SK-N-SH (cell line): ENCODE measurements around the gene ASIC4. TPM values are rescaled to one million over a fixed set of nuclear protein-coding genes. Genes with fewer than 3 reads are reported as not detected.

Experiments
- CTCF ChIA-PET: fragments of 300-600, 350-600 bp; formaldehyde crosslinking; extraction: SDS; loops from one replicate; lab custom pipeline; 2021; lab: Yijun Ruan, JAX
- POLR2A ChIA-PET: fragments of 350-600 bp; sonication (Branson Sonifier 250); formaldehyde crosslinking; extraction: SDS; loops from one replicate; lab custom pipeline; 2020; ENCODE audit warnings: antibody characterized with exemption, inconsistent platforms; lab: Yijun Ruan, JAX
- DNase-seq: peaks from one replicate; pipeline ENCODE4 v3.0.0; 2012
- H2AFZ ChIP-seq: fragments of 200-600 bp; sonication (generic); 2 replicates; pipeline ENCODE4 v1.8.1; 2016; ENCODE audit warnings: antibody characterized with exemption, mild to moderate bottlenecking, low read depth
- H3F3A ChIP-seq: fragments of 200-600 bp; sonication (generic); replicated peaks from 2 replicates; pipeline ENCODE3; 2016; ENCODE audit warnings: antibody characterized with exemption, mild to moderate bottlenecking; ENCODE audit not compliant: insufficient read depth
- H3K27ac ChIP-seq, 2 experiments: fragments of 200-500 bp in 1 of 2; fragments of 200-600 bp in 1 of 2; sonication (Bioruptor generic) in 1 of 2; sonication (generic), shearing (Covaris generic) in 1 of 2; 2 replicates each; pipeline versions ENCODE4 v1.5.1 to v1.6.1; 2014 to 2016; ENCODE audit warnings: low read depth in 2 of 2, inconsistent platforms in 1 of 2, low read length in 1 of 2, mild to moderate bottlenecking in 1 of 2, mixed read lengths in 1 of 2
- H3K27me3 ChIP-seq: fragments of 200-600 bp; sonication (generic), shearing (Covaris generic); 2 replicates; pipeline ENCODE4 v1.6.1; 2016; ENCODE audit warnings: mixed run types; ENCODE audit not compliant: insufficient read depth
- H3K36me3 ChIP-seq, 2 experiments: fragments of 200-500 bp in 1 of 2; fragments of 200-600 bp in 1 of 2; sonication (Bioruptor generic) in 1 of 2; sonication (generic) in 1 of 2; replicated peaks in 1 of 2; 2 replicates each; pipeline versions ENCODE3 to v1.5.1; 2014 to 2016; ENCODE audit warnings: low read length in 1 of 2, mild to moderate bottlenecking in 1 of 2; ENCODE audit not compliant: insufficient read depth in 2 of 2, control insufficient read depth in 1 of 2
- H3K4me1 ChIP-seq, 2 experiments: fragments of 200-500 bp in 1 of 2; fragments of 200-600 bp in 1 of 2; sonication (Bioruptor generic) in 1 of 2; sonication (generic), shearing (Covaris generic) in 1 of 2; 2 replicates each; pipeline versions ENCODE4 v1.5.1 to v1.6.1; 2014 to 2016; ENCODE audit warnings: low read depth in 1 of 2, low read length in 1 of 2, mixed run types in 1 of 2; ENCODE audit not compliant: insufficient read depth in 2 of 2, control insufficient read depth in 1 of 2
- H3K4me2 ChIP-seq: fragments of 200-600 bp; sonication (generic), shearing (Covaris generic); 2 replicates; pipeline ENCODE4 v1.6.1; 2017; ENCODE audit warnings: mixed run types
- H3K4me3 ChIP-seq, 2 experiments: fragments of 200-500 bp in 1 of 2; fragments of 200-600 bp in 1 of 2; sonication (Bioruptor generic) in 1 of 2; sonication (generic), shearing (Covaris generic) in 1 of 2; 2 replicates each; pipeline versions ENCODE4 v1.5.1 to v1.8.1; 2014 to 2016; ENCODE audit warnings: low read depth in 2 of 2, inconsistent platforms in 1 of 2, low read length in 1 of 2, mild to moderate bottlenecking in 1 of 2, mixed read lengths in 1 of 2, moderate library complexity in 1 of 2
- H3K79me2 ChIP-seq: fragments of 200-600 bp; sonication (generic); 2 replicates; pipeline ENCODE4 v1.8.1; 2017; ENCODE audit warnings: mild to moderate bottlenecking; ENCODE audit not compliant: insufficient read depth
- H3K9ac ChIP-seq: fragments of 200-600 bp; sonication (generic); 2 replicates; pipeline ENCODE4 v1.6.1; 2017; ENCODE audit warnings: mixed run types
- H3K9me2 ChIP-seq: fragments of 200-600 bp; sonication (generic); 2 replicates; pipeline ENCODE4 v1.6.1; 2017; ENCODE audit warnings: mixed run types
- H3K9me3 ChIP-seq: fragments of 200-600 bp; sonication (generic); 2 replicates; pipeline ENCODE4 v1.6.1; 2017; ENCODE audit warnings: mixed run types, mild to moderate bottlenecking, moderate library complexity
- H4K20me1 ChIP-seq: fragments of 200-600 bp; sonication (generic); 2 replicates; pipeline ENCODE4 v1.6.1; 2017; ENCODE audit warnings: mild to moderate bottlenecking, mixed run types; ENCODE audit not compliant: insufficient read depth
- ELF1 ChIP-seq: IDR thresholded peaks from 2 replicates; pipeline ENCODE4 v1.4.0; 2012
- EP300 ChIP-seq, 2 experiments: IDR thresholded peaks; 2 replicates each; pipeline versions ENCODE4 v1.4.0 to v1.6.1; 2012; ENCODE audit warnings: borderline replicate concordance in 1 of 2, low read depth in 1 of 2, low read length in 1 of 2
- FOSL2 ChIP-seq: IDR thresholded peaks from 2 replicates; pipeline ENCODE4 v1.4.0; 2012; ENCODE audit warnings: low read depth, mild to moderate bottlenecking, moderate library complexity, borderline replicate concordance
- FOXM1 ChIP-seq: IDR thresholded peaks from 2 replicates; pipeline ENCODE4 v1.4.0; 2012; ENCODE audit warnings: low read depth, mild to moderate bottlenecking
- JUND ChIP-seq: IDR thresholded peaks from 2 replicates; pipeline ENCODE4 v1.4.0; 2012
- NFIC ChIP-seq: IDR thresholded peaks from 2 replicates; pipeline ENCODE4 v1.4.0; 2012; ENCODE audit warnings: borderline replicate concordance
- RAD21 ChIP-seq: IDR thresholded peaks from 2 replicates; pipeline ENCODE4 v1.6.1; 2012; ENCODE audit warnings: mild to moderate bottlenecking, low read length
- TCF12 ChIP-seq: IDR thresholded peaks from 2 replicates; pipeline ENCODE4 v1.4.0; 2012
- TEAD4 ChIP-seq: IDR thresholded peaks from 2 replicates; pipeline ENCODE4 v1.4.0; 2012; ENCODE audit warnings: mild to moderate bottlenecking, borderline replicate concordance; ENCODE audit not compliant: insufficient read depth
- WGBS: methylation state at CpG from one replicate; pipeline ENCODE4 v1.1.6; 2017; ENCODE audit warnings: low lambda C conversion rate; 5-methylcytosine and 5-hydroxymethylcytosine counted together
- polyA plus RNA-seq, 3 experiments: library from polyadenylated mRNA; depleted of rRNA; stranded (reverse); fragments of >200 nt; gene quantifications; 2 replicates each; pipeline ENCODE4 v1.2.3, GENCODE V29; 2012
- TF ChIP-seq, protein P1 (sequence below): IDR thresholded peaks from 2 replicates; pipeline ENCODE4 v1.6.1; 2012; ENCODE audit warnings: mild to moderate bottlenecking, low read depth, low read length, moderate library complexity
- TF ChIP-seq, protein P2 (sequence below): IDR thresholded peaks from 2 replicates; pipeline ENCODE4 v1.4.0; 2012; ENCODE audit warnings: low read depth
- TF ChIP-seq, protein P3 (sequence below): IDR thresholded peaks from 2 replicates; pipeline ENCODE4 v1.4.0; 2012; ENCODE audit warnings: low read depth, borderline replicate concordance

The ASIC4 gene
- polyA plus RNA-seq, 1 of the 3 experiments (the other 2 are of a cell fraction), result 0.05 TPM

DNA sequence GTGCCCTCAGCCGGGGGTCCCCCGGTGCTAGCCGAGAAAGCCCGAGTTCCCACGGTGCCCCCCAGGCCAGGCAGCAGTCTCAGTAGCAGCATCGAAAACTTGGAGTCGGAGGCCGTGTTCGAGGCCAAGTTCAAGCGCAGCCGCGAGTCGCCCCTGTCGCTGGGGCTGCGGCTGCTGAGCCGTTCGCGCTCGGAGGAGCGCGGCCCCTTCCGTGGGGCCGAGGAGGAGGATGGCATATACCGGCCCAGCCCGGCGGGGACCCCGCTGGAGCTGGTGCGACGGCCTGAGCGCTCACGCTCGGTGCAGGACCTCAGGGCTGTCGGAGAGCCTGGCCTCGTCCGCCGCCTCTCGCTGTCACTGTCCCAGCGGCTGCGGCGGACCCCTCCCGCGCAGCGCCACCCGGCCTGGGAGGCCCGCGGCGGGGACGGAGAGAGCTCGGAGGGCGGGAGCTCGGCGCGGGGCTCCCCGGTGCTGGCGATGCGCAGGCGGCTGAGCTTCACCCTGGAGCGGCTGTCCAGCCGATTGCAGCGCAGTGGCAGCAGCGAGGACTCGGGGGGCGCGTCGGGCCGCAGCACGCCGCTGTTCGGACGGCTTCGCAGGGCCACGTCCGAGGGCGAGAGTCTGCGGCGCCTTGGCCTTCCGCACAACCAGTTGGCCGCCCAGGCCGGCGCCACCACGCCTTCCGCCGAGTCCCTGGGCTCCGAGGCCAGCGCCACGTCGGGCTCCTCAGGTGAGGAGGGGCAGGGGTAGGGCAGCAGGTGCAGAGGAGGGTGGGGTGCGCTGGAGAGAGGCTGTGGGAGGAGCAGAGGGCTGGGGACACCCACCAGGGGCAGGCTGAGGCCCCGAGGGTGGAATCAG, 29.7 kb upstream of the ASIC4 start:
- Histone ChIP-seq H3K27me3 (no peaks in the 10 kb centered on the region), H3F3A (no peaks in the 10 kb centered on the region), H2AFZ (no peak overlapping the region), H4K20me1 (no peaks in the 10 kb centered on the region), H3K4me1 (no peaks in the 10 kb centered on the region), H3K9me2 (no peaks in the 10 kb centered on the region), H3K9me3 (no peaks in the 10 kb centered on the region), H3K27ac (no peak overlapping the region), H3K79me2 (no peaks in the 10 kb centered on the region), H3K4me2 (no peak overlapping the region), H3K36me3 (peaks cover 0 to 57% of the 10 kb centered on the region in 2 experiments), H3K4me3 (no peak overlapping the region), H3K9ac (no peak overlapping the region)
- POLR2A ChIA-PET, result interaction anchor here (2.0 kb wide), 1 partner anchor 14 kb away, joined by 12 read pairs; the partner anchor contains the start of gene GMPPA
- TF ChIP-seq FOXM1 (no peak), EP300 (IDR thresholded peaks at IDR 0.05; ENCODE audit: borderline replicate concordance in 1 of 2, low read depth in 1 of 2, low read length in 1 of 2) (no peak)
- TF ChIP-seq, protein P1, sequence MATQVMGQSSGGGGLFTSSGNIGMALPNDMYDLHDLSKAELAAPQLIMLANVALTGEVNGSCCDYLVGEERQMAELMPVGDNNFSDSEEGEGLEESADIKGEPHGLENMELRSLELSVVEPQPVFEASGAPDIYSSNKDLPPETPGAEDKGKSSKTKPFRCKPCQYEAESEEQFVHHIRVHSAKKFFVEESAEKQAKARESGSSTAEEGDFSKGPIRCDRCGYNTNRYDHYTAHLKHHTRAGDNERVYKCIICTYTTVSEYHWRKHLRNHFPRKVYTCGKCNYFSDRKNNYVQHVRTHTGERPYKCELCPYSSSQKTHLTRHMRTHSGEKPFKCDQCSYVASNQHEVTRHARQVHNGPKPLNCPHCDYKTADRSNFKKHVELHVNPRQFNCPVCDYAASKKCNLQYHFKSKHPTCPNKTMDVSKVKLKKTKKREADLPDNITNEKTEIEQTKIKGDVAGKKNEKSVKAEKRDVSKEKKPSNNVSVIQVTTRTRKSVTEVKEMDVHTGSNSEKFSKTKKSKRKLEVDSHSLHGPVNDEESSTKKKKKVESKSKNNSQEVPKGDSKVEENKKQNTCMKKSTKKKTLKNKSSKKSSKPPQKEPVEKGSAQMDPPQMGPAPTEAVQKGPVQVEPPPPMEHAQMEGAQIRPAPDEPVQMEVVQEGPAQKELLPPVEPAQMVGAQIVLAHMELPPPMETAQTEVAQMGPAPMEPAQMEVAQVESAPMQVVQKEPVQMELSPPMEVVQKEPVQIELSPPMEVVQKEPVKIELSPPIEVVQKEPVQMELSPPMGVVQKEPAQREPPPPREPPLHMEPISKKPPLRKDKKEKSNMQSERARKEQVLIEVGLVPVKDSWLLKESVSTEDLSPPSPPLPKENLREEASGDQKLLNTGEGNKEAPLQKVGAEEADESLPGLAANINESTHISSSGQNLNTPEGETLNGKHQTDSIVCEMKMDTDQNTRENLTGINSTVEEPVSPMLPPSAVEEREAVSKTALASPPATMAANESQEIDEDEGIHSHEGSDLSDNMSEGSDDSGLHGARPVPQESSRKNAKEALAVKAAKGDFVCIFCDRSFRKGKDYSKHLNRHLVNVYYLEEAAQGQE, result no peak
- CTCF ChIA-PET, result interaction anchor here (2.1 to 62.1 kb wide), 3 partner anchors 10 to 30 kb away, joined by 8 to 2824 read pairs (median 2824); partner anchors contain the start of genes ASIC4, CHPF, GMPPA and TMEM198
- 88% methylated on average over 37 of the region's 89 CpGs for WGBS
- no peak for DNase-seq

DNA sequence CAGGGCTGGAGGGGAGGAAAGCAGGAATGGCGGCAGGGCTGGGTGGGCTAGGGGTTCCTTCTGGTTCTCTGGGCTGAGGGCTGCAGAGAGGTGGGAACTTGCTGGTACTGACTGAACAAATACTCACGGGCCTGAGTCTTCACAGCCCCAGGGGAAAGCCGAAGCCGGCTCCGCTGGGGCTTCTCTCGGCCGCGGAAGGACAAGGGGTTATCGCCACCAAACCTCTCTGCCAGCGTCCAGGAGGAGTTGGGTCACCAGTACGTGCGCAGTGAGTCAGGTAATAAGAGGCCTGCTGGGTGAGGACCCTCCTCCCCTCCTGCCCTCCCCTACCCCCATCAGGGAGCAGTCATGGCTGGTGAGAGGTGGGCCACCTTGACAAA, 29.1 kb upstream of the ASIC4 start:
- TF ChIP-seq TEAD4, result no peak
- TF ChIP-seq, protein P2, sequence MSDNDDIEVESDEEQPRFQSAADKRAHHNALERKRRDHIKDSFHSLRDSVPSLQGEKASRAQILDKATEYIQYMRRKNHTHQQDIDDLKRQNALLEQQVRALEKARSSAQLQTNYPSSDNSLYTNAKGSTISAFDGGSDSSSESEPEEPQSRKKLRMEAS, result no peak
- TF ChIP-seq RAD21, result no peak
- TF ChIP-seq, protein P3, sequence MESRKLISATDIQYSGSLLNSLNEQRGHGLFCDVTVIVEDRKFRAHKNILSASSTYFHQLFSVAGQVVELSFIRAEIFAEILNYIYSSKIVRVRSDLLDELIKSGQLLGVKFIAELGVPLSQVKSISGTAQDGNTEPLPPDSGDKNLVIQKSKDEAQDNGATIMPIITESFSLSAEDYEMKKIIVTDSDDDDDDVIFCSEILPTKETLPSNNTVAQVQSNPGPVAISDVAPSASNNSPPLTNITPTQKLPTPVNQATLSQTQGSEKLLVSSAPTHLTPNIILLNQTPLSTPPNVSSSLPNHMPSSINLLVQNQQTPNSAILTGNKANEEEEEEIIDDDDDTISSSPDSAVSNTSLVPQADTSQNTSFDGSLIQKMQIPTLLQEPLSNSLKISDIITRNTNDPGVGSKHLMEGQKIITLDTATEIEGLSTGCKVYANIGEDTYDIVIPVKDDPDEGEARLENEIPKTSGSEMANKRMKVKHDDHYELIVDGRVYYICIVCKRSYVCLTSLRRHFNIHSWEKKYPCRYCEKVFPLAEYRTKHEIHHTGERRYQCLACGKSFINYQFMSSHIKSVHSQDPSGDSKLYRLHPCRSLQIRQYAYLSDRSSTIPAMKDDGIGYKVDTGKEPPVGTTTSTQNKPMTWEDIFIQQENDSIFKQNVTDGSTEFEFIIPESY, result no peak
- no peak for TF ChIP-seq NFIC
- TF ChIP-seq ELF1, result no peak
- TF ChIP-seq TCF12, result no peak
- TF ChIP-seq FOSL2, result no peak
- no peak for TF ChIP-seq FOXM1
- TF ChIP-seq JUND, result no peak
- Histone ChIP-seq H3K27me3 (no peaks in the 10 kb centered on the region), H3K27ac (no peak overlapping the region), H3F3A (no peaks in the 10 kb centered on the region), H3K79me2 (no peaks in the 10 kb centered on the region), H4K20me1 (no peaks in the 10 kb centered on the region), H3K4me1 (no peaks in the 10 kb centered on the region; a peak in 1 of 4 replicates), H3K9me3 (no peaks in the 10 kb centered on the region), H3K4me2 (no peak overlapping the region), H3K9me2 (no peaks in the 10 kb centered on the region), H3K9ac (no peak overlapping the region), H2AFZ (no peak overlapping the region), H3K4me3 (no peak overlapping the region), H3K36me3 (peaks cover 0 to 52% of the 10 kb centered on the region in 2 experiments)
- CTCF ChIA-PET, result interaction anchor here (0.9 to 62.1 kb wide), 5 partner anchors 9 to 190 kb away, joined by 3 to 2824 read pairs (median 8); partner anchors contain the start of genes ASIC4, CHPF, GMPPA and TMEM198
- DNase-seq, result no peak
- POLR2A ChIA-PET, result interaction anchor here (2.0 kb wide), 1 partner anchor 13 kb away, joined by 12 read pairs; the partner anchor contains the start of gene GMPPA
- WGBS, result 67% methylated on average over 1 of the region's 12 CpGs
